OCI-LY3 (cell line): Measurements from ENCODE around the gene PDLIM3.

Experiments used
- CTCF ChIP-seq: fragments of 200-600, 300-600 bp; sonication (generic); IDR thresholded peaks from 2 replicates; pipeline ENCODE4 v1.5.1; 2014; ENCODE audit warnings: antibody characterized with exemption, low read length, low read depth
- EZH2phosphoT487 ChIP-seq: fragments of 200-600 bp; shearing (Covaris generic); IDR thresholded peaks from 2 replicates; pipeline ENCODE4 v1.6.1; 2018; ENCODE audit warnings: antibody characterized with exemption, mixed run types, low read depth

- no peak for TF ChIP-seq CTCF
- no peak for TF ChIP-seq EZH2phosphoT487
Measured at GRCh38 chr4:185510806-185511205, 24.5 kb downstream of the PDLIM3 start.
